Panc1 (cell line): ENCODE data around the gene VAPA.

ENCODE experiments used
- POLR2AphosphoS5 ChIP-seq: IDR thresholded peaks from 2 replicates; pipeline ENCODE4 v1.6.1; 2012; ENCODE audit warnings: mild to moderate bottlenecking, low read depth, low read length, moderate library complexity
- SIN3A ChIP-seq: IDR thresholded peaks from 2 replicates; pipeline ENCODE4 v1.6.1; 2012; ENCODE audit warnings: low read depth, mild to moderate bottlenecking, low read length, moderate library complexity, borderline replicate concordance; ENCODE audit not compliant: insufficient read depth
- TCF7L2 ChIP-seq: IDR thresholded peaks from 2 replicates; pipeline ENCODE4 v1.6.1; 2011; ENCODE audit warnings: mild to moderate bottlenecking, low read depth, low read length, inconsistent platforms
- TF ChIP-seq, protein P1 (sequence below): fragments of 450-650 bp; IDR thresholded peaks from 2 replicates; pipeline ENCODE4 v1.5.1; 2017; ENCODE audit warnings: mild to moderate bottlenecking
- TF ChIP-seq, protein P2 (sequence below), 2 experiments: IDR thresholded peaks; 2 replicates each; pipeline ENCODE4 v1.6.1; 2011 to 2012; ENCODE audit warnings: low read depth in 2 of 2, control low read depth in 1 of 2, low read length in 1 of 2, mild to moderate bottlenecking in 1 of 2, moderate library complexity in 1 of 2; ENCODE audit not compliant: insufficient read depth in 1 of 2

DNA sequence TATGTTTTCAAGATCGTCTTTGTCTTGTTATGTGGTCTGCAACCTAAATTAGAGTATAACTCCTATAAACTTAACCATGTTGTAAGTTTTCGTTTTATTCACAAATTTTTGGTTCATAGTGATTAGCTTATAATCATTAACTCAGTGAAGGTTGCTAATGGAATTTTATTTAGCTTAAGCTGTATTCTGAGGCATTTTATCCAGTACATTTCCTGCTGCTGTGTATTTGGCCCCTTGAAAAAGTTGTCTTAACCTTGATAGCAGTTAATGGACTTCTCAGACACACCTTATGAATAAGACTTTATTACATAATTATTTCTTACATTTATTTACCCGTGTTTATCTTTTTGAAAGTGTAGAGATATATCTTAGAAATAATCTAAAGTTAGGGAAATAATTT, 20.5 kb downstream of the VAPA start:
- TF ChIP-seq, protein P1, sequence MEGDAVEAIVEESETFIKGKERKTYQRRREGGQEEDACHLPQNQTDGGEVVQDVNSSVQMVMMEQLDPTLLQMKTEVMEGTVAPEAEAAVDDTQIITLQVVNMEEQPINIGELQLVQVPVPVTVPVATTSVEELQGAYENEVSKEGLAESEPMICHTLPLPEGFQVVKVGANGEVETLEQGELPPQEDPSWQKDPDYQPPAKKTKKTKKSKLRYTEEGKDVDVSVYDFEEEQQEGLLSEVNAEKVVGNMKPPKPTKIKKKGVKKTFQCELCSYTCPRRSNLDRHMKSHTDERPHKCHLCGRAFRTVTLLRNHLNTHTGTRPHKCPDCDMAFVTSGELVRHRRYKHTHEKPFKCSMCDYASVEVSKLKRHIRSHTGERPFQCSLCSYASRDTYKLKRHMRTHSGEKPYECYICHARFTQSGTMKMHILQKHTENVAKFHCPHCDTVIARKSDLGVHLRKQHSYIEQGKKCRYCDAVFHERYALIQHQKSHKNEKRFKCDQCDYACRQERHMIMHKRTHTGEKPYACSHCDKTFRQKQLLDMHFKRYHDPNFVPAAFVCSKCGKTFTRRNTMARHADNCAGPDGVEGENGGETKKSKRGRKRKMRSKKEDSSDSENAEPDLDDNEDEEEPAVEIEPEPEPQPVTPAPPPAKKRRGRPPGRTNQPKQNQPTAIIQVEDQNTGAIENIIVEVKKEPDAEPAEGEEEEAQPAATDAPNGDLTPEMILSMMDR = no peak
- TF ChIP-seq POLR2AphosphoS5 (no peak), TCF7L2 (no peak), SIN3A (no peak)
- TF ChIP-seq, protein P2, sequence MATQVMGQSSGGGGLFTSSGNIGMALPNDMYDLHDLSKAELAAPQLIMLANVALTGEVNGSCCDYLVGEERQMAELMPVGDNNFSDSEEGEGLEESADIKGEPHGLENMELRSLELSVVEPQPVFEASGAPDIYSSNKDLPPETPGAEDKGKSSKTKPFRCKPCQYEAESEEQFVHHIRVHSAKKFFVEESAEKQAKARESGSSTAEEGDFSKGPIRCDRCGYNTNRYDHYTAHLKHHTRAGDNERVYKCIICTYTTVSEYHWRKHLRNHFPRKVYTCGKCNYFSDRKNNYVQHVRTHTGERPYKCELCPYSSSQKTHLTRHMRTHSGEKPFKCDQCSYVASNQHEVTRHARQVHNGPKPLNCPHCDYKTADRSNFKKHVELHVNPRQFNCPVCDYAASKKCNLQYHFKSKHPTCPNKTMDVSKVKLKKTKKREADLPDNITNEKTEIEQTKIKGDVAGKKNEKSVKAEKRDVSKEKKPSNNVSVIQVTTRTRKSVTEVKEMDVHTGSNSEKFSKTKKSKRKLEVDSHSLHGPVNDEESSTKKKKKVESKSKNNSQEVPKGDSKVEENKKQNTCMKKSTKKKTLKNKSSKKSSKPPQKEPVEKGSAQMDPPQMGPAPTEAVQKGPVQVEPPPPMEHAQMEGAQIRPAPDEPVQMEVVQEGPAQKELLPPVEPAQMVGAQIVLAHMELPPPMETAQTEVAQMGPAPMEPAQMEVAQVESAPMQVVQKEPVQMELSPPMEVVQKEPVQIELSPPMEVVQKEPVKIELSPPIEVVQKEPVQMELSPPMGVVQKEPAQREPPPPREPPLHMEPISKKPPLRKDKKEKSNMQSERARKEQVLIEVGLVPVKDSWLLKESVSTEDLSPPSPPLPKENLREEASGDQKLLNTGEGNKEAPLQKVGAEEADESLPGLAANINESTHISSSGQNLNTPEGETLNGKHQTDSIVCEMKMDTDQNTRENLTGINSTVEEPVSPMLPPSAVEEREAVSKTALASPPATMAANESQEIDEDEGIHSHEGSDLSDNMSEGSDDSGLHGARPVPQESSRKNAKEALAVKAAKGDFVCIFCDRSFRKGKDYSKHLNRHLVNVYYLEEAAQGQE (IDR thresholded peaks at IDR 0.05; ENCODE audit: insufficient read depth in 1 of 2, low read depth in 2 of 2, low read length in 1 of 2) = no peak
